Activated naive CD8-positive, alpha-beta T cell treated with anti-CD3 and anti-CD28 coated beads, Interleukin-2, amount 50 U/mL, for 24 hours (primary cell): ENCODE measurements around the gene INO80C.
"Not testable (repeated sequence)": the region's sequence is repeated elsewhere in the genome, so short reads cannot be mapped to it uniquely, and the experiment has no call there.

Experiments used
- ATAC-seq: fragments of 150-1000 bp; cut with Tn5 transposase; one replicate; pipeline ENCODE4 v1.10.0; 2021
- DNase-seq: peaks from one replicate; pipeline ENCODE4 v3.0.0; 2021
- H3K27ac Mint-ChIP-seq: one replicate; pipeline ENCODE4 v1.8.0; 2021; ENCODE audit warnings: mild to moderate bottlenecking, mixed read lengths
- H3K27me3 Mint-ChIP-seq: one replicate; pipeline ENCODE4 v1.8.0; 2021; ENCODE audit warnings: mixed read lengths
- H3K36me3 Mint-ChIP-seq: one replicate; pipeline ENCODE4 v1.8.0; 2021; ENCODE audit warnings: low read depth, mixed read lengths
- H3K4me1 Mint-ChIP-seq: one replicate; pipeline ENCODE4 v1.8.0; 2021; ENCODE audit warnings: mixed read lengths
- H3K4me3 Mint-ChIP-seq: one replicate; pipeline ENCODE4 v1.8.0; 2021; ENCODE audit warnings: mild to moderate bottlenecking, moderate library complexity, mixed read lengths
- H3K9me3 Mint-ChIP-seq: one replicate; pipeline ENCODE4 v1.8.0; 2021; ENCODE audit warnings: mixed read lengths

Gene INO80C

GRCh38 chr18:35487525-35487924 is 10.2 kb downstream of the INO80C start:
- not testable (repeated sequence) for ATAC-seq, DNase-seq, H3K4me3 Mint-ChIP-seq, H3K27me3 Mint-ChIP-seq, H3K27ac Mint-ChIP-seq, H3K9me3 Mint-ChIP-seq
- peaks cover 65% of the 10 kb centered on the region for H3K4me1 Mint-ChIP-seq
- H3K36me3 Mint-ChIP-seq, result peaks cover 18% of the 10 kb centered on the region

GRCh38 chr18:35485852-35486251 is 11.9 kb downstream of the INO80C start:
- Mint-ChIP-seq H3K27me3 (no peaks in the 10 kb centered on the region), H3K9me3 (peaks cover 4% of the 10 kb centered on the region), H3K27ac (no peak overlapping the region), H3K36me3 (peaks cover 25% of the 10 kb centered on the region), H3K4me1 (peaks cover 55% of the 10 kb centered on the region), H3K4me3 (no peak overlapping the region)
- ATAC-seq (no peak), DNase-seq (no peak)

DNA sequence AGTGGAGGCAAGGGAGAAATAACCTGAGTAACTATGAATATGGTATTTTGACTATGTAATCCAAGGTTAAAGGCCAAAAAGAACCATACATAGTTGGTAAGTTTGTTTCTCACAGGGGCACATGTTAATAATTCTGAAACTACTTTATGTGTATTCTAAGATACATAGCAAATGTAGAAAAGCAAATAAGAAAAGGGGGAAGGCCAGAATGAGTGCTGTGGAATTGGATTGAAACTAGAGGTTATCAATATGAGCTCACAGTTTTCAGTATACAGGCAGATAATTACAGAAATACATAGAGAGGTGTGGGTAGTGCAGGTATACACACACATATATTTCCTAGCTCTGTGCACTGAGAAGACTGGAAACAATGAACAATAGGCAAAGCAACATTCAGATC is 13.7 kb downstream of the INO80C start:
- Mint-ChIP-seq H3K27me3 (no peaks in the 10 kb centered on the region), H3K27ac (no peak overlapping the region), H3K4me1 (peaks cover 62% of the 10 kb centered on the region), H3K4me3 (no peak overlapping the region), H3K36me3 (peaks cover 21% of the 10 kb centered on the region), H3K9me3 (peaks cover 4% of the 10 kb centered on the region)
- peak; percentile 90 for ATAC-seq
- no peak for DNase-seq

GRCh38 chr18:35481960-35482366 is 15.8 kb downstream of the INO80C start:
- ATAC-seq, result no peak
- Mint-ChIP-seq H3K4me3 (no peak overlapping the region), H3K9me3 (no peaks in the 10 kb centered on the region), H3K27me3 (no peaks in the 10 kb centered on the region), H3K27ac (no peak overlapping the region), H3K4me1 (peaks cover 60% of the 10 kb centered on the region), H3K36me3 (peaks cover 20% of the 10 kb centered on the region)
- no peak for DNase-seq

DNA sequence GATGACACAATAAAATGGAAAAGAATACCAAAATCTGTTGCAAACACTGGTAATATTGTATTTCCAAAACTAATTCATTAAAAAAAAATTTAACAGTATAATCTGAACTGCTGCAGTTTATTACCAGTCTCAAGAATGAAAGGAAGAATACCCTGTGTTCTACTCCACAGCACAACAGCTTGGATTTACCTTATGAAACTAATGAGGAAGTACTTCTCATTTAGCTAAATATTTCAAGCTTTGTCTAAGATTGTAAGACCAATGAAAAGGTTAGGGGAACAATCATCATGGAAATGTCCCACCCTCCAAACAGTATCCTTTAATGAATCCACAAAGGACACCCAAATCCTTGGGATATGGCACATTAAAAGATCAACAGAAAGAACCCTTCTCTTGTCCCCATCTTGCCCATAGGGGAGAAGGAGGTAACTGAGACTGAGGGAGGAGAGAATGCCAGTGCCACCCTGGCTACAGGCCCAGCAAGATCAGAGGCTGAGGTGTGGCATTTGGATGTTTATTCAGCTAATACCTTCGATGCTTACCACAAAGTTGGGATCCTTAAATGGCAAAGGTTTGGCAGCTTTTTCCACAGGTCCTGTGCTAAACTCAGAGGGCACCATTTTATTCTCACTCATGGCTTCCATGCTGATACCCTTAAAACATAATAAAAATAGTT is 17.7 kb downstream of the INO80C start:
- Mint-ChIP-seq H3K36me3 (peaks cover 30% of the 10 kb centered on the region), H3K4me1 (peaks cover 52% of the 10 kb centered on the region), H3K9me3 (no peaks in the 10 kb centered on the region), H3K27ac (peak overlapping the region; percentile 52), H3K27me3 (no peaks in the 10 kb centered on the region), H3K4me3 (no peak overlapping the region)
- no peak for ATAC-seq
- no peak for DNase-seq

DNA sequence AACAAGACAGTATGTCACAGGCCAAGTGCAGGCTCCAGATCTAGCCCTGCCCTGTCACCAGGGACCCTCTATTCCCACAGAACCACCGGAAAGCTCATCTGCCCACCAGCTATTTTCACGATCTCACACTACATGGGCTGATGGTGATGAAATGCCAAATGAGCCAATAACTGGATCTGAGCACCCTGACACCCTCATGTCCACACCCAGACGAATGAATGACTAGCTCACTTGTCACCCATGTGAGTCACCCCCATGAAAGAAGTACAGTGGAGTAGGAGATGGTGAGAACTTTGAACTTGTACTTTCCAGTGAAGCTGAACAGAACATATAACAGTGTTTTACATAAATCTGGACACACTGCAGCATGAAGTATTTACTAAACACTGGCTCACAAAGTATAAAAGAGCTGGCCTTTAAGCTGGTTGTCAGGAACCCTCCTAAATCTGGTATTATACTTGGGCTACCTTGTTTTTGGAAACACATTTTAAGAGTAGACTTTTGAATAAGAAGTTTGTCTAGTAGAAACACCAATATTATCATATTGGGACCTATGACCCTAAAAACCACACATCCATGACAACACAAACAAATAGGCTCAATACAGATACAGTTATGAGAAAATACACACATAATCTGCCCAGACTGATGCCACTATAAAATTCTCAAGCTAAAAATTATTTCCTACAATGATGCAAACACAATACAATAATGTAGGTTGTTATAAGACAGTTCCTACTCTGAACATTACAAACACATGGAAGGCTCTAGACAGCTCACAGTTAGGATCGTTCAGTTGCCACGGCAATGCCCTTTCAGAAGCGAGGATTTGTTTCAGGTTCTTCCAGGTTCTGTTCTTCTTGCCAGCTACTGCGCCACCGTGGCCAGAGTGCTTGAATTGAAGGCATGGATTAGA is 19.0 kb downstream of the INO80C start:
- Mint-ChIP-seq H3K4me3 (peak overlapping the region; percentile 62), H3K27ac (peak overlapping the region; percentile 79), H3K36me3 (peaks cover 34% of the 10 kb centered on the region), H3K4me1 (peaks cover 47% of the 10 kb centered on the region), H3K9me3 (no peaks in the 10 kb centered on the region), H3K27me3 (no peaks in the 10 kb centered on the region)
- DNase-seq (peak; percentile 48), ATAC-seq (peak; percentile 100)

- peak overlapping the region; percentile 79 for H3K27ac Mint-ChIP-seq
- H3K36me3 Mint-ChIP-seq, result peaks cover 40% of the 10 kb centered on the region
- no peaks in the 10 kb centered on the region for H3K9me3 Mint-ChIP-seq
- H3K4me3 Mint-ChIP-seq, result peak overlapping the region; percentile 62
- H3K4me1 Mint-ChIP-seq, result peaks cover 40% of the 10 kb centered on the region
- H3K27me3 Mint-ChIP-seq, result no peaks in the 10 kb centered on the region
- ATAC-seq (no peak), DNase-seq (no peak)
Measured at GRCh38 chr18:35477974-35478373, 19.8 kb downstream of the INO80C start.

DNA sequence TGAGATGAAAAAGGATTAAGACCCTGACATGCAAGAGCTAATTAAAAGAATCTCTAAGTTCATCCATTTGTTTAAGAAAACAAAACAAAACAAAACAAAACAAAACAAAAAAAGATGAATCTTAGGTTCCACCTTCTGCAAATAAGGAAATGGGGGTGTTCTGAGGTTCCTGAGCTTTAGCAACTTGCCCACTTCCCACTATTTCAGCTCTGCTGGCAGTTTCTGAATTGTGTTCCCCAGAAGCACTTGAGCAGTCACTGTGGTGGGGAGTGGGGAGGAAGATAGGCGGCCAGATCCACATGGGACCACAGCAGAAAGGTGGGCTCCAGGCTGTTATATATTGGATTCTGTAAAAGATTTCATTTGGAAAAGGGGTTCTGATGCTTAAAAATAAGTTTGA is 20.3 kb downstream of the INO80C start:
- no peak for DNase-seq
- Mint-ChIP-seq H3K4me3 (peak overlapping the region; percentile 21), H3K27ac (no peak overlapping the region), H3K36me3 (peaks cover 45% of the 10 kb centered on the region), H3K4me1 (peaks cover 37% of the 10 kb centered on the region), H3K9me3 (no peaks in the 10 kb centered on the region), H3K27me3 (no peaks in the 10 kb centered on the region)
- ATAC-seq, result no peak

DNA sequence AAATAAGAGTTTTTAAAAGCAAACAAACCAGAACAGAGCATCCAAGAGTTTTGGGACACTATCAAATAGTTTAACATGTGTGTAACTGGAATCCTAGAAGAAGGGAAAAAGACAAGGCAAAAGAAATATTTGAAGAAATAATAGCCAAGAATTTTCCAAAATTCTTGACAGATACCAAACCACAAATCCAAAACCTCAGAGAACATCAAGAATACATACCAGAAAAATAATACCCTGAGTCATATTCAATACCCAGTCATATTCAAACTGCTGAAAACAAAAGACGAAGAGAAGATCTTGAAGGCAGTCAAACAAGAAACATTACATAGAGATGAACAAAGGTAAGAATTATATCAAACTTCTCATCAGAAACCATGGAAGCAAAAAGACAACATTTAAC is 22.9 kb downstream of the INO80C start:
- DNase-seq (no peak), ATAC-seq (no peak)
- Mint-ChIP-seq H3K27me3 (no peaks in the 10 kb centered on the region), H3K27ac (no peak overlapping the region), H3K4me1 (peaks cover 28% of the 10 kb centered on the region), H3K9me3 (no peaks in the 10 kb centered on the region), H3K4me3 (no peak overlapping the region), H3K36me3 (peaks cover 46% of the 10 kb centered on the region)

- H3K9me3 Mint-ChIP-seq, result no peaks in the 10 kb centered on the region
- ATAC-seq (no peak), DNase-seq (no peak)
- no peak overlapping the region for H3K27ac Mint-ChIP-seq
- peaks cover 16% of the 10 kb centered on the region for H3K4me1 Mint-ChIP-seq
- no peak overlapping the region for H3K4me3 Mint-ChIP-seq
- peaks cover 46% of the 10 kb centered on the region for H3K36me3 Mint-ChIP-seq
- no peaks in the 10 kb centered on the region for H3K27me3 Mint-ChIP-seq
Measured at GRCh38 chr18:35473562-35473961, 24.2 kb downstream of the INO80C start.

GRCh38 chr18:35470435-35470834 is 27.3 kb downstream of the INO80C start:
- Mint-ChIP-seq H3K9me3 (no peaks in the 10 kb centered on the region), H3K27me3 (no peaks in the 10 kb centered on the region), H3K4me1 (peaks cover 9% of the 10 kb centered on the region), H3K36me3 (peaks cover 31% of the 10 kb centered on the region), H3K4me3 (no peak overlapping the region), H3K27ac (no peak overlapping the region)
- DNase-seq (no peak), ATAC-seq (no peak)

DNA sequence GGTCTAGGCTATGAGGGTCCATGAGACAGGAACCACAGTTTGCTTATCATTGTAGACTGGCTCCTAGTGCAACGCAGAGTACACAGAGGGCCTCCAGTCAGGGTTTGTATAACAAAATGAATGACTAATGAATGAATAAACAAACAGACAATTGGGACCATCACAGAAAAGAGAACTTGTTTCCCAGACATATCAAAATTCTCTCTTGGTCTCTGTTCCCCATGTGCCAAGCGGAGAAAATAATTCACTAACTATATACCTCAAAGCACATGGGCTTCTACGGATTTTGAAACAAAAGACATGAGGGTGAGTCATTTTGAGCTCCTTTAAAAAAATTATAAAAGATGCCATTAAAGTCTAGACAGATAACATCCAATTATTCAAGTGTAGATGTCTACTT is 28.0 kb downstream of the INO80C start:
- DNase-seq (no peak), ATAC-seq (no peak)
- Mint-ChIP-seq H3K27me3 (no peaks in the 10 kb centered on the region), H3K36me3 (peaks cover 25% of the 10 kb centered on the region), H3K4me3 (no peak overlapping the region), H3K9me3 (no peaks in the 10 kb centered on the region), H3K27ac (no peak overlapping the region), H3K4me1 (peaks cover 4% of the 10 kb centered on the region)

- ATAC-seq, result no peak
- Mint-ChIP-seq H3K9me3 (no peaks in the 10 kb centered on the region), H3K27me3 (no peaks in the 10 kb centered on the region), H3K36me3 (peaks cover 19% of the 10 kb centered on the region), H3K4me1 (peaks cover 3% of the 10 kb centered on the region), H3K4me3 (no peak overlapping the region), H3K27ac (no peak overlapping the region)
- DNase-seq, result no peak
Measured at GRCh38 chr18:35468711-35469110, 29.0 kb downstream of the INO80C start.

- Mint-ChIP-seq H3K4me1 (peaks cover 3% of the 10 kb centered on the region), H3K4me3 (no peak overlapping the region), H3K36me3 (peaks cover 10% of the 10 kb centered on the region), H3K9me3 (no peaks in the 10 kb centered on the region), H3K27me3 (no peaks in the 10 kb centered on the region), H3K27ac (no peak overlapping the region)
- DNase-seq, result no peak
- ATAC-seq, result no peak
Measured at GRCh38 chr18:35467624-35468016, 30.1 kb downstream of the INO80C start.
